K562 (cell line): ENCODE data around the gene CCM2. TPM values are rescaled to one million over a fixed set of nuclear protein-coding genes. Genes with fewer than 3 reads are reported as not detected.

Experiments
- CREB1 ChIP-seq, 2 experiments: sonication (generic) in 1 of 2; formaldehyde crosslinking in 1 of 2; IDR thresholded peaks; 2 replicates each; pipeline versions ENCODE4 v1.6.1 to v1.8.0; 2012 to 2022; ENCODE audit warnings: inconsistent platforms in 1 of 2, mild to moderate bottlenecking in 1 of 2, missing genetic modification reagents in 1 of 2, moderate library complexity in 1 of 2
- CREM ChIP-seq: IDR thresholded peaks from 2 replicates; pipeline ENCODE4 v1.6.1; 2014; ENCODE audit warnings: antibody characterized with exemption, low read depth
- EP400 ChIP-seq: fragments of 450-650 bp; IDR thresholded peaks from 2 replicates; pipeline ENCODE4 v1.6.1; 2017; ENCODE audit warnings: antibody characterized with exemption, mild to moderate bottlenecking, moderate library complexity
- KHSRP ChIP-seq: fragments of 450-650 bp; IDR thresholded peaks from 2 replicates; pipeline ENCODE4 v1.6.1; 2017
- KLF1 ChIP-seq: fragments of 450-650 bp; IDR thresholded peaks from 2 replicates; pipeline ENCODE4 v1.6.1; 2016; ENCODE audit warnings: missing genetic modification characterization, missing compliant biosample characterization
- LARP7 ChIP-seq: fragments of 450-650 bp; IDR thresholded peaks from 2 replicates; pipeline ENCODE4 v1.6.1; 2016
- LEF1 ChIP-seq: fragments of 450-650 bp; IDR thresholded peaks from 2 replicates; pipeline ENCODE4 v1.6.1; 2016; ENCODE audit warnings: mild to moderate bottlenecking
- PHF8 ChIP-seq: fragments of 200-600 bp; sonication (generic); IDR thresholded peaks from 2 replicates; pipeline ENCODE4 v1.6.1; 2012; ENCODE audit warnings: mixed run types, mild to moderate bottlenecking, inconsistent platforms, low read length, moderate library complexity, borderline replicate concordance
- SMARCA4 ChIP-seq: fragments of 450-650 bp; IDR thresholded peaks from 2 replicates; pipeline ENCODE4 v1.6.1; 2016
- SOX6 ChIP-seq: fragments of 450-650 bp; IDR thresholded peaks from 2 replicates; pipeline ENCODE4 v1.6.1; 2014; ENCODE audit warnings: mild to moderate bottlenecking
- THRA ChIP-seq: fragments of 450-650 bp; IDR thresholded peaks from 2 replicates; pipeline ENCODE4 v1.6.1; 2017; ENCODE audit warnings: mild to moderate bottlenecking, moderate library complexity
- THRB ChIP-seq: fragments of 450-650 bp; formaldehyde crosslinking; conservative IDR thresholded peaks from 2 replicates; pipeline ENCODE4 v1.4.0; 2022; ENCODE audit warnings: mild to moderate bottlenecking, missing genetic modification characterization
- YY1 ChIP-seq, 3 experiments: IDR thresholded peaks; 2 replicates each; pipeline ENCODE4 v1.6.1; 2011; ENCODE audit warnings: low read length in 2 of 3, mild to moderate bottlenecking in 2 of 3, moderate library complexity in 2 of 3, borderline replicate concordance in 1 of 3, control low read depth in 1 of 3, low read depth in 1 of 3; ENCODE audit not compliant: insufficient read depth in 3 of 3, insufficient replicate concordance in 2 of 3, control insufficient read depth in 1 of 3, insufficient read length in 1 of 3; ENCODE audit errors: extremely low read depth in 1 of 3
- ZNF133 ChIP-seq: fragments of 250-450 bp; sonication (Bioruptor Pico); IDR thresholded peaks from 2 replicates; pipeline ENCODE4 v1.4.0; 2020; ENCODE audit warnings: mild to moderate bottlenecking
- ZNF197 ChIP-seq: fragments of 200-800 bp; sonication (Bioruptor generic); IDR thresholded peaks from 2 replicates; pipeline ENCODE4 v1.6.1; 2016; ENCODE audit warnings: low read depth, missing genetic modification characterization, missing compliant biosample characterization
- polyA plus RNA-seq, 8 experiments: library from polyadenylated mRNA; depleted of rRNA in 4 of 8; stranded (reverse) in 5 of 8; unstranded in 3 of 8; fragments of >200 nt; fragmentation: Nextera tagmentation in 2 of 8; fragmentation: Illumina TruSeq in 1 of 8; extraction: Ambion mirVana in 2 of 8; extraction: Trizol in 1 of 8; gene quantifications; 2 replicates each; pipeline versions ENCODE4 v1.2.1 to v1.2.3, GENCODE V29; 2011 to 2014; ENCODE audit warnings: inconsistent platforms in 1 of 8, missing spikeins in 1 of 8
- total RNA-seq, 7 experiments: library from RNA; depleted of rRNA in 6 of 7; stranded (reverse); fragments of >200 nt in 6 of 7; fragmentation: Illumina TruSeq in 2 of 7; extraction: Trizol in 2 of 7; gene quantifications; 2 replicates each; pipeline versions ENCODE4 v1.2.1 to v1.2.3, GENCODE V29; 2011 to 2021; ENCODE audit warnings: low replicate concordance in 1 of 7
- TF ChIP-seq, protein P1 (sequence below): sonication (generic); formaldehyde crosslinking; IDR thresholded peaks from 2 replicates; pipeline ENCODE4 v1.8.0; 2022; ENCODE audit warnings: mild to moderate bottlenecking, missing genetic modification reagents

Gene CCM2
- total and polyA plus RNA-seq, 9 of the 15 experiments (the other 6 are each of a cell fraction or from before 2014, with no cell fraction given): 0.41 to 38.6 (median 25.9) TPM

DNA sequence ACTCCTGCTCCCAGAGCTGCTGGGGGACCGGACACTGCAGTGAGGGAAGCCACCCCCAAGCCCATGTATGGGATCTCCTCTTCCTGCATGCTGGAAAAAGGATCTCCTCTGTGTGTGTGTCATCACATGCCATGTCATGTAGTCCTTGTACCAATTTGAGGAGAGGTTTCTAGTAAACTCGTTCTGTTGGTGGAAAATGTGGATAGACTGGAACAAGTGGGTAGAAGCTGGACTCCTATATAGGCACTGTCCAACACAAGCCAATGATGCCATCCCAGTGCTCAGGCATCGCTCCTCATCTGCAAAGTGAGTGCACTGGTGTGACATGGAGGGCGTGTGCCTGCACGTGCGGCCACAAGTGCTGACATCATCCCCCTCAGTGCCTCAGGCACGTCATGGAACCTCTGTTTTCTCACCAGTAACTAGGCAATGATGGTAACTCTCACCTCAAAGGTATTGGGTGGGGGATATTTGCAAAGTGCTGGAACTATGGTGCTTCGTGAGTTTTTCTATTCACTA lies 40.5 kb upstream of the CCM2 start (continued):
- TF ChIP-seq THRA (no peak), CREM (peak; percentile 83), KLF1 (tag) (no peak), KHSRP (no peak), LARP7 (no peak), THRB (CRISPR knock-in tag) (no peak), ZNF197 (CRISPR knock-in tag) (no peak), PHF8 (no peak), CREB1 (IDR thresholded peaks at IDR 0.05) (peak; percentile 71), CREB1 (CRISPR knock-in tag; IDR thresholded peaks at IDR 0.05) (peak; percentile 75), ZNF133 (no peak), YY1 (IDR thresholded peaks at IDR 0.05; ENCODE audit: borderline replicate concordance in 1 of 3, control insufficient read depth in 1 of 3, extremely low read depth in 1 of 3, insufficient read depth in 3 of 3, insufficient read length in 1 of 3, insufficient replicate concordance in 2 of 3, low read depth in 1 of 3, low read length in 2 of 3) (peak in 1 of 3 experiments; percentile 22), EP400 (peak; percentile 23; the same call in 1 of the 2 replicates), SMARCA4 (peak; percentile 16; the same call in 1 of the 2 replicates), LEF1 (peak; percentile 71), SOX6 (0 out of 2 replicates have a peak, but pooled peaks have one; percentile 30)
- TF ChIP-seq, protein P1, sequence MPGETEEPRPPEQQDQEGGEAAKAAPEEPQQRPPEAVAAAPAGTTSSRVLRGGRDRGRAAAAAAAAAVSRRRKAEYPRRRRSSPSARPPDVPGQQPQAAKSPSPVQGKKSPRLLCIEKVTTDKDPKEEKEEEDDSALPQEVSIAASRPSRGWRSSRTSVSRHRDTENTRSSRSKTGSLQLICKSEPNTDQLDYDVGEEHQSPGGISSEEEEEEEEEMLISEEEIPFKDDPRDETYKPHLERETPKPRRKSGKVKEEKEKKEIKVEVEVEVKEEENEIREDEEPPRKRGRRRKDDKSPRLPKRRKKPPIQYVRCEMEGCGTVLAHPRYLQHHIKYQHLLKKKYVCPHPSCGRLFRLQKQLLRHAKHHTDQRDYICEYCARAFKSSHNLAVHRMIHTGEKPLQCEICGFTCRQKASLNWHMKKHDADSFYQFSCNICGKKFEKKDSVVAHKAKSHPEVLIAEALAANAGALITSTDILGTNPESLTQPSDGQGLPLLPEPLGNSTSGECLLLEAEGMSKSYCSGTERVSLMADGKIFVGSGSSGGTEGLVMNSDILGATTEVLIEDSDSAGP (CRISPR knock-in tag): no peak
